ENCODE results near the gene MMP27.

MMP27 gene

DNA sequence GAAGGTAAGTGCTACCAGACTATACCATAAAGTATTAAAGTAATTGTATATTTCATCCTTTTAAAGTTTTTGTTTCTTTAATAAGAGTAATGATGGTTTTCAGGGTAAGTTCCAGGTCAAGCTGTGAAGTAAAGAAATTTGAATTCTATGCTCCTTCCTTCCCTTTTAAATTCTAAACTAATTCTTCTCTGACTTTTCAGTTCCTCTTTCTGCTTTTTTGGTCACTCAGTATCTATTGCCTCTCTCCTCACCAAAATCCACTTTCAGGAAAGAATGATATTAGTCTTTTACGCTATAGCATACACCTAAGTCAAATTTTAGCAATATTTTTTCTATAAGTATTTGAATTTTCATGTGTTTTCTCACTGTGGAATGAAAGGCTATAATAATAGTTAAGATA, 11.0 kb upstream of the MMP27 start:
- Mint-ChIP-seq H3K27ac (no peak overlapping the region), H3K36me3 (no peaks in the 10 kb centered on the region), H3K27me3 (no peaks in the 10 kb centered on the region), H3K4me3 (no peak overlapping the region), H3K4me1 (peaks cover 13% of the 10 kb centered on the region), H3K9me3 (no peaks in the 10 kb centered on the region)
- no peak for ATAC-seq

DNA sequence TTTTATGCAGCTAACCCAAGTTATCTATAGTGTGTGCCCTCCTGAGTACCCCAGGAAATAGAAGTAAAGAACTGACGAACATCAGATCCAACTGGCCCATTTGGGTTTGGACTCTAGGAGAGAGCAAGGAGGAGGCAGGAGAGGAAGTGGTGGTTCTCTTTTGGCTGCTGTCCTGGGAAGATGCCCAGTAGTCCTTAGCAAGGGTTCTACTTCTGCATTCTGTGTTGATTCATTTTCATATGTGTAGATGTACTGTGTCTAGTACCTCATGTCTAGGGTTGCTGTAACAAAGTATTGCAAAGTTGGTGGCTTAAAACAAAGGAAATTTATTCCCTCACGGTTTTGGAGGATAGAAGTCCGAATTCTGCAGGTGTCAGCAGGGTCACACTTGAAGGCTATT, 6.6 kb upstream of the MMP27 start:
- Mint-ChIP-seq H3K4me3 (no peak overlapping the region), H3K9me3 (no peaks in the 10 kb centered on the region), H3K36me3 (no peaks in the 10 kb centered on the region), H3K27ac (no peak overlapping the region), H3K4me1 (peaks cover 13% of the 10 kb centered on the region), H3K27me3 (no peaks in the 10 kb centered on the region)
- ATAC-seq, result no peak

DNA sequence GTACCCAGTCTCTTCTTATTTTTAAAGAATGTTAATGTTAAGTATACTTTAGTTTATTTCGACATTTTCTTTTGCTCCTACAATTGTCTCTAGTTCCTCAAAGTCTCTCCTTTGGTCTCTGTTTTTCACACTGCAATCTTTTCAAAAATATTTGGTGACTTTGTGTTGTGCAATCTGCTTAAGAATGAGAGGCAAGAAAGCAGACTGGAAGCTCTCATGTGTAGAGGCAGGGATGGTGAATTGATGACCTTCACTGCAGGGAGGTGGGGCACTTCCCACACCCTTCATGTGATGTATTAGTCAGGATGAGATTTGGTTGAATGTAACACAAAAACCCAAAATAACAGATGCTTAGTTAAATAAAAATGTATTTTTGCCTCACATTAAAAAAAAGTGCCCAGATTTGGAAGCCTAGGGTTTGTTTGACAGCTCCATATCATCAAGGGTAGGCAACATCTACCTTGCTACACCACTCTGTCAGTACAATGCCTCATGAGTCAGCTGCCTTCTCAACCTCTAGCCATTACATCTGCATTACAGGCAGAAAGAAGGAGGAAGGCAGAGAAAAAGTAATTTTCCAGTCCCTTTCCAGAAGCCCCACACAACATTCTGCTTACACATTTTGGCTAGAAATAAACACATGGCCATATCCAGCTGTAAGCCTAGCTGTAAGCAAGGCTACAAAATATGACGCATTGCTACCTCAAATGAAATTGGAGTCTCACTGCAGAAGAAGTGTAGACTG, 3.8 kb upstream of the MMP27 start:
- H3K27ac Mint-ChIP-seq, result no peak overlapping the region
- H3K4me3 Mint-ChIP-seq, result no peak overlapping the region
- H3K27me3 Mint-ChIP-seq, result no peaks in the 10 kb centered on the region
- no peaks in the 10 kb centered on the region for H3K36me3 Mint-ChIP-seq
- ATAC-seq, result no peak
- H3K9me3 Mint-ChIP-seq, result no peaks in the 10 kb centered on the region
- H3K4me1 Mint-ChIP-seq, result no peaks in the 10 kb centered on the region

DNA sequence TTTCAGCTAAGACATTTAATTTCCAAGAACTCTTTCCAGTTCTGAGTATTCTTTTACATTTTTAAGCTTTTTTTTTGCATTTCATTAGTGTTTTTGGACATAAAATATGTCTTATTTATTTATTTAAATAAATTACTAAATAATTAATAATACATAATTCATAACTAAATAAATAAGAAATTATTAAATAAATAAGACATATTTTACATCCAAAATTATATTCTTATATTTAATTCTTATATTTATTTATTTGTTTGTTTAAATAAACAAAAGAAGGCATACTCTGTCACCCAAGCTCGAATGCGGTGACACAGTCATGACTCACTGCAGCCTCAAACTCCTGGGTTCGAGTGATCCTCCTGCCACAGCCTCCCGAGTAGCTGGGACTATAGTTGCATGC, 3.1 kb upstream of the MMP27 start:
- no peaks in the 10 kb centered on the region for H3K9me3 Mint-ChIP-seq
- no peaks in the 10 kb centered on the region for H3K4me1 Mint-ChIP-seq
- no peak overlapping the region for H3K27ac Mint-ChIP-seq
- H3K36me3 Mint-ChIP-seq, result no peaks in the 10 kb centered on the region
- ATAC-seq, result no peak
- no peak overlapping the region for H3K4me3 Mint-ChIP-seq
- no peaks in the 10 kb centered on the region for H3K27me3 Mint-ChIP-seq

DNA sequence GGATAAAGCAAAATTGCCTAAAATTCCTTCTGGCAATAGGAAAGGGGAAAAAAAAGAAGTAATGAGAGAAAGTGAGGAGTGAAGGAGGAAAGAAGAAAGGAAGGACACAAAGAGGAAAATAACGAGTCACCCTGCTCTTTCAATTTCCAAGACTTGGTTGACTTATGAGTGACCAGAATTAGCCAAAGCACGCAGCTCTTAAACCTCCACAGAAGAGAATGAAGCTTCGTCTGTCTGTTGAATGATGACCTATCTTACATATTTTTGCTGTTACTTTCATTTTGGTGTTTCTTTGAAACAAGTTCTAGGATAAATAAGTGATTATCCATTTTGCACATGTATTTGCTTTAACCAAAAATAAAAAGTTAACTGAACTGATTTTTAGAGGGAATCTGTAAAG, 728 bp downstream of the MMP27 start:
- Mint-ChIP-seq H3K4me1 (no peaks in the 10 kb centered on the region), H3K36me3 (no peaks in the 10 kb centered on the region), H3K27ac (no peak overlapping the region), H3K27me3 (no peaks in the 10 kb centered on the region), H3K4me3 (no peak overlapping the region), H3K9me3 (no peaks in the 10 kb centered on the region)
- no peak for ATAC-seq

DNA sequence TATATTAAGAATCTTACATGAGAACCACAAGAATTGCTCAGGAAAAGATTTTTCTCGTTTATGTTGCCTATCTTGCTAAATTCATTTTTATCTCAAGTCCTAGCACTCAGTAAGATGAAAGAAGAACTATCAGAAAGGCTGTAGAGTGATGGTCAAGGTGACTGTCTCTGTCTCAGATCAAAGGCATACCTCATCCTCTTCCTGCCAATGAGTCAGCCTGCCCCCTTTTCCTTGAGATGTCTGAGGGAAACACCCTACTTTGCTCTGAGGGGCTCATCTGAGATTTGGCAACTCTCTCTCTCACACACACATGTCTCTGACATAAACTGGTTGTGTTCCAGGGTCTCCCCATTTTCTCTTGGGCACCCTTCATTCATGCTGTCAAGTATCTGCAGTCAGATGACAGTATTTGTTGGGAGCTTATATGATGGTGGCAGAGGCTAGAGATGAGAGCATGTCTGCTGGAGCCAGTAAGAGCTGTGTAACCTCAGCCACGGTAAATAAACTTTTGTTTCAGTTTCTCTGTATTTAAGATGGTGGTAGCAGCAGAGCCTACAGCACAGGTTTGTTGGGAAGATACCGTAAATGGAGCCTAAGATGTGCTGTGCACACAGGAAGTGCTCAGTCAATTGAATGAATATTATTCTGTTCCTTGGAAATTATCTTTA, 1.6 kb downstream of the MMP27 start:
- no peak for ATAC-seq
- no peak overlapping the region for H3K4me3 Mint-ChIP-seq
- no peaks in the 10 kb centered on the region for H3K36me3 Mint-ChIP-seq
- no peaks in the 10 kb centered on the region for H3K4me1 Mint-ChIP-seq
- H3K27ac Mint-ChIP-seq, result no peak overlapping the region
- H3K27me3 Mint-ChIP-seq, result no peaks in the 10 kb centered on the region
- no peaks in the 10 kb centered on the region for H3K9me3 Mint-ChIP-seq

DNA sequence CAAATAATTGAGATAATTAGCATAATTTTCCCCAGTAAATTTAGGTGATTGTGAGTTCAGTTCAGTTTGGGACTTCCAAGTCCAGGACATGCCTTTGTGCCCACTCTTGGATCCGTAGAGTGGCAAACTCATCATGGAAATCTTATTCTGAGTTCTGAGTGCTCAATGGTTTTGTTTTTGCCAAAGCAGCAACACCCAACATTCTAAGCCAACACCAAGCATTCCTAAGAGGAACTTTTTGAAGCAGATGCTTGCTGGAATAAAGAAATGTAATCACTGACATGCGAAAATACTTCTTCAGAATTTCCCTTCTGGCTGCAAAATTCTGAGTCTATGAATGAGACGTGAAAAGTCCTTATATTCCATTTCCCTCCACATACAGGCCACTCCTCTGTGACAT, 10.4 kb downstream of the MMP27 start:
- Mint-ChIP-seq H3K4me3 (no peak overlapping the region), H3K9me3 (no peaks in the 10 kb centered on the region), H3K27ac (no peak overlapping the region), H3K27me3 (no peaks in the 10 kb centered on the region), H3K4me1 (no peaks in the 10 kb centered on the region), H3K36me3 (no peaks in the 10 kb centered on the region)
- ATAC-seq, result no peak

DNA sequence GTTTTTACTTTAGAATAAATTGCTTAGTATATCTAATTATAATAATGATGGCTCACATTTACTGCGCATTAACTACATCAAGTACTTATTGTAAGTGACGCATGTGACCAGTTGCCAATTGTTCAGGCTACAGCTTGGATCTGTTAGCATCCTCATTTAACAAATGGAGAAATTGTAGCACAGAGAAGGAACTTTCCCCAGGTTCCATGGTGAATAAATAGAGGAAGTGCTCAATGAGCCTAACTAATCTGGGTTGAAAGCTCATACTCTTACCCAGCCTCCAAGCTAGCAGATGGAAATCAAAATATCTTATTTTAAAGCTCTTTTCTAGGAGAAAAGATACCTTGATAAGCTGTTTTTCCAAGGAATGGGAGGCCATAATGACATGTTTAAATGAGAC, 19.8 kb downstream of the MMP27 start:
- H3K4me1 Mint-ChIP-seq, result peaks cover 7% of the 10 kb centered on the region
- H3K27ac Mint-ChIP-seq, result no peak overlapping the region
- no peak for ATAC-seq
- peaks cover 14% of the 10 kb centered on the region for H3K27me3 Mint-ChIP-seq
- H3K4me3 Mint-ChIP-seq, result no peak overlapping the region
- no peaks in the 10 kb centered on the region for H3K36me3 Mint-ChIP-seq
- H3K9me3 Mint-ChIP-seq, result no peaks in the 10 kb centered on the region

DNA sequence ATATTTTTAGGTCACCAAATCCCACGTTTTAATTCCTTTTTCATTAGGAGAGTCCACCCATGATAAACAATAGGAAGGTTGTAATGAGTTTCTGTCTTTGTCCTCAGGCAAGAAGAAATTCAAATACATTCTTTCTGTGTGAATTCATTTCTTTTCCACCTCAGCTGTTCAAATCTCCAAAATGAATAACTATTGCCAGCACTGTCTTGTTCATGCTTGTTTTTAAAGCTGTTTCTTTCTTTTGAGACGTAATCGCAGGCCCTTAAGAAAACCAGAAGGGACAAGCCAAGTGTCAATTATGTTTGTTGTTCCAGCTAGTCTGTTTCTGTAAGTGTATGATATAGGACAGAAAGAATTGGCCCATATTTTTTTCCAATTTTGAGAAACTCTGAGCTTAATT, 20.2 kb downstream of the MMP27 start:
- Mint-ChIP-seq H3K9me3 (no peaks in the 10 kb centered on the region), H3K36me3 (no peaks in the 10 kb centered on the region), H3K27ac (no peak overlapping the region), H3K4me1 (peaks cover 7% of the 10 kb centered on the region), H3K4me3 (no peak overlapping the region), H3K27me3 (peaks cover 14% of the 10 kb centered on the region)
- no peak for ATAC-seq

DNA sequence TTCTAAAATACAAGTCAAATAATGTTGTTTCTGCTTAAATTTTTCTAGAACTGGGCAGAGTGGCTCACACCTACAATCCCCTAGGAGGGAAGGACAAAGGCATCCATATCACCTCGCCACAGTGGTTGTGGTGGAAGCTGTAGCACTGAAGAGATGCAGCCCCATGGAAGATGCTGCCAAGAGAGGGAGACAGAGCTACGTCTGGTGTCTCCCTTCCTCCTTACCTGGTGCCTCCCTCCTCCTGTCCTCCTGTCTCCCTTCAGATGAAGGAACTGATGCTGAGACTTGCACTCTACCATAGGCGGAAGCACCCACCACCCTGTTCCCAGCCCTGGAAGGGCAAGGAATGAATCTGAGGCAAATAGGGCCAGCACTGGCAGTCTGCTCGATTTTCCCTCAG, 22.3 kb downstream of the MMP27 start:
- no peaks in the 10 kb centered on the region for H3K9me3 Mint-ChIP-seq
- H3K27ac Mint-ChIP-seq, result no peak overlapping the region
- no peaks in the 10 kb centered on the region for H3K36me3 Mint-ChIP-seq
- peaks cover 7% of the 10 kb centered on the region for H3K4me1 Mint-ChIP-seq
- ATAC-seq, result no peak
- H3K27me3 Mint-ChIP-seq, result peaks cover 14% of the 10 kb centered on the region
- H3K4me3 Mint-ChIP-seq, result no peak overlapping the region

DNA sequence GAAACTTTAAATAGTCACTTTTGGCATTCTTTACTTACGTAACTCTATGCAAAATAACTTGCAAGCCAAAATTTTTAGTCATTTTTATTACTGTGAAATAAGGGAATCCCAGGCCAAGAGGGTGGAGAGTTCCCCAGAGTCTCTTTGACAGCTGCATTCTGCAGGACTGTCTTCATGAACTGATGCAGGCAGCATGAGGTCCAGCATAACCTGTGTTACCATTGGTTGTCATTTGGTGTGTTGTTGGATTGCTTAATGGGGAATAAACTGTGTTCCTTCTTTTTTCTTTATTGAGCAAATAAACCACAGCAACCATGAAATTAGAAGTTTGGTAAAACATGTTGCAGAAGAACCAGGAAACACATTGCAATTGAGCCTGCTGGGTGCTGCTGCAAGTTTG, 24.6 kb downstream of the MMP27 start:
- no peak for ATAC-seq
- no peaks in the 10 kb centered on the region for H3K36me3 Mint-ChIP-seq
- no peak overlapping the region for H3K27ac Mint-ChIP-seq
- H3K4me1 Mint-ChIP-seq, result peaks cover 2% of the 10 kb centered on the region
- H3K4me3 Mint-ChIP-seq, result no peak overlapping the region
- H3K9me3 Mint-ChIP-seq, result no peaks in the 10 kb centered on the region
- H3K27me3 Mint-ChIP-seq, result peaks cover 31% of the 10 kb centered on the region

DNA sequence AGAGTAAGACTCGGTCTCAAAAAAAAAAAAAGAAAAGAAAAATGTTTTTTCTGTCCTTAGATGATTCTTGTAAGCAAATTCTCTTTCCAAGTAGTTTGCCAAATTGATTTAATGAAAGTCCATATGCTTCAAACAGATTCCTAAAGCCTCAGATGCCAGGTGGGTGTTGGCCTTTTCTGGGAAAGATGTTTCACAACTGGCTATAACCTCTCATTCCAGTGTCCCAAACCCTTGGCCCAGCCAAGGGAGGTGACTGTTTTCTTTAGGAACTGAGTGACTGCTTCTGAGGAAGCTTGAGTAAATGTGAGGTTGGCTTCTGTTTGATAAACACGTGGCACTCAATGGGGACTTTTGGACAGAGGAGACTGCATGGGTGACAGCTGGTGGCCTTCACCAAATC, 27.5 kb downstream of the MMP27 start:
- Mint-ChIP-seq H3K9me3 (no peaks in the 10 kb centered on the region), H3K4me1 (no peaks in the 10 kb centered on the region)
- no peak for ATAC-seq

DNA sequence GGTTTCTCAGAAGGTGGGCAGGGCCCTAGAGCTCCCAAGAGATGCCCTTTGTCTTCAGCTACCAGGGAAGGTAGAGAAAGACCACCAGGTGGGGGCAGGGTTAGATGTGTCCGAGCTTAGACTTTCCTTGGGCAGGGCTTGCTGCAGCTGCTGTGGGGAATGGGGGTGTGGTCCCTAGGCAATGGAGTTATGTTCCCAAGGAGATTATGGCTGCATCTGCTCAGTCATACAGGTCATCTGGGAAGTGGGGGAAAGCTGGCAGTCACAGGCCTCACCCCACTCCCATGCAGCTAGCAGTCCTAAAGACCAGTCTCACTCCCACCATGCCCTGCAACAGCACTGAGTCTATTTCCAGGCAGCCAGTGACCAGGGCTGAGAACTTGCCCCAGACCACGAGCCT, 29.5 kb downstream of the MMP27 start:
- Mint-ChIP-seq H3K4me3 (no peak overlapping the region), H3K36me3 (no peaks in the 10 kb centered on the region), H3K27me3 (peaks cover 36% of the 10 kb centered on the region), H3K27ac (no peak overlapping the region), H3K4me1 (no peaks in the 10 kb centered on the region), H3K9me3 (no peaks in the 10 kb centered on the region)
- ATAC-seq, result no peak

More for the DNA sequence above, 27.5 kb downstream of the MMP27 start:
- H3K27ac Mint-ChIP-seq, result no peak overlapping the region
- H3K4me3 Mint-ChIP-seq, result no peak overlapping the region
- peaks cover 42% of the 10 kb centered on the region for H3K27me3 Mint-ChIP-seq
- H3K36me3 Mint-ChIP-seq, result no peaks in the 10 kb centered on the region

DNA sequence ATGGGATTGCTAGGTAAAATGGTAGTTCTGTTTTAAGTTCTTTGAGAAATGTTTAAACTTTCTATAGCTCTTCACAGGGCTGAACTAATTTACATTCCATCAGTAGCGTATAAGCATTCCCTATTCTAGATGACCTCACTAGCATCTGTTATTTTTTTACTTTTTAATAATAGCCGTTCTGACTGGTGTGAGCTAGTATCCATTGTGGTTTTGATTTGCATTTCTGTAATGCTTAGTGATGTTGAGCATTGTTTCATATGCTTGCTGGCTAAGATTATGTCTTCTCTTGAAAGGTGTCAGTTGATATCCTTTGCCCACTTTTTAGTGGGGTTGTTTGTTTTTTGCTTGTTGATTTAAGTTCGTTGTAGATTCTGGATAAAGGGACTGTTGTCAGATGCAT, 35.9 kb downstream of the MMP27 start:
- Mint-ChIP-seq H3K4me1 (no peaks in the 10 kb centered on the region), H3K36me3 (no peaks in the 10 kb centered on the region), H3K27ac (no peak overlapping the region), H3K27me3 (peaks cover 9% of the 10 kb centered on the region), H3K9me3 (no peaks in the 10 kb centered on the region), H3K4me3 (no peak overlapping the region)
- no peak for ATAC-seq

DNA sequence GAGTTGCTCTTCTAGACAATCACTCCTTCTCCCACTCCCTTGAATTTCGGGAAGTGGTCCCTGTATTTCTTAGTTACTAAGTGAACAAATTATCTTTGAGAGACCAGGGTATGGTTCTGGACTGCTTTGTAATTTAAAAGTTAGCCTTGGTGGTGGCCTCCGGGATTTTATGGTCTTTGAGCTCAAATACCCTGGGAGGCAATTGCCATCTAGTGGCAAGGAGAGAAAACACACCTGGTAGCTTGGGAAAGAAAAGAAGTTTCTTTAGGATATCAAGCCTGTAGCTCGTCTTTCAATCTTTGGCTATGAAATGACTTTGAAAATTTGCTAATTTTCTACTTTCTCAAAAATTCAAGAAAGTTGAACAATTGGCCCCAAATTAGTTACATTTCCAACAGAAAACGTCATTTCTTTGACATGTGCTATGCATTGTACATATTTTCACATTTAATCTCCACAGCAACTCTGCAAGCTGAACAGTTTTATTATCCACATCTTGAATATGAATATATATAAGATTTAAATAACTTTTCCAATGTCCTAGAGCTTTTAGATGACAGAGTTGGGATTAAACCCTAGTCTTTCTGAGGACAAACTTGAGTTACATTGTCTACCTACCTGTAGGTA, 39.1 kb downstream of the MMP27 start:
- no peak overlapping the region for H3K4me3 Mint-ChIP-seq
- ATAC-seq, result no peak
- H3K9me3 Mint-ChIP-seq, result no peaks in the 10 kb centered on the region
- H3K36me3 Mint-ChIP-seq, result no peaks in the 10 kb centered on the region
- no peak overlapping the region for H3K27ac Mint-ChIP-seq
- H3K27me3 Mint-ChIP-seq, result no peaks in the 10 kb centered on the region
- peaks cover 4% of the 10 kb centered on the region for H3K4me1 Mint-ChIP-seq

All from stimulated activated memory B cell treated with anti-CD40 and anti-IgM and Interleukin-4, amounts not matched to agents 10 μg/mL and 1 μg/mL and 100 μg/mL, for 72 hours (primary cell).